HG03378 (cell line): ENCODE measurements around the gene MESD.

Experiments
- ATAC-seq: cut with Tn5 transposase; IDR thresholded peaks from one replicate; pipeline ENCODE4 v1.9.1; 2021; ENCODE audit warnings: mild to moderate bottlenecking, moderate library complexity; ENCODE audit not compliant: unreplicated experiment

Gene MESD

DNA sequence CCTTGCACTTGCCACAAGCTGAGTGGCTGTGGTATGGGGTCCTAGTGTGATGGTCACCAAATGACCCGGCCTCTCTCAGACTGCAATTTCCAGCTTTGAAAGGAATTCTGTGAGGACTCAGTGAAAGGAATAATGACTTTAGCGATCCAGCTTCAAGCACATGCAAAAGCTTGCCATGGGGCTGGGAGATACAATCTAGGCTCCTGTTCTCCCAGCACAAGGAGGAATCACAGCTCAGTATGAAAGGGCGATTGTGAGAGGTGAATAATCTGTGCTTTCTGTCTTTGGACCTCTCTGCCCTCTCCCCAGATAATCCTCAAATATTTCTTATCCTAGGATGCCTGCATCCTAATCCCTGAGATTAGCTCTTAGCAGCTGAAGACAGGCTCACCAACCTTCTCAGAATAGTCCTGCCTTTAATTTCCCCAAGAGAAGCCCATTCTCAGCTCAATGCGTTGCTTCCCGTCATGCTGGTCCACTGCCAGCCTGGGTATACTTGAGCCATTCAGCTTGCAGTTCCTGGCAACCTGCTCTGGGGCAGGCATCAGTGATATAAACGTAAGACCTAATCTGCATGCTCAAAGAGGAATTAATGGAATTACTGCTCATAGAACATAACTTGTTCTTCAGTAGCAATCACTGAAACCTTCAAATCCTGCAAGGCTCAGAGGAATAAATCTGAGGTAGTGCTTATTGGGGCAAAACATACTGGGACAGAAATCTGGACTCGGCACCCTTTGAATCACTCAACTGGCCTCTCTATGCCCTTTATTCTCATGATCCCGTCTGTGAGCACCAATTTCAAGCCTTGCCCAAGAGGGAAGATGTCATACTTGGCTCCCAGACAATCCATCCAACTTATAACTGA, 26.2 kb upstream of the MESD start:
- ATAC-seq: no peak

DNA sequence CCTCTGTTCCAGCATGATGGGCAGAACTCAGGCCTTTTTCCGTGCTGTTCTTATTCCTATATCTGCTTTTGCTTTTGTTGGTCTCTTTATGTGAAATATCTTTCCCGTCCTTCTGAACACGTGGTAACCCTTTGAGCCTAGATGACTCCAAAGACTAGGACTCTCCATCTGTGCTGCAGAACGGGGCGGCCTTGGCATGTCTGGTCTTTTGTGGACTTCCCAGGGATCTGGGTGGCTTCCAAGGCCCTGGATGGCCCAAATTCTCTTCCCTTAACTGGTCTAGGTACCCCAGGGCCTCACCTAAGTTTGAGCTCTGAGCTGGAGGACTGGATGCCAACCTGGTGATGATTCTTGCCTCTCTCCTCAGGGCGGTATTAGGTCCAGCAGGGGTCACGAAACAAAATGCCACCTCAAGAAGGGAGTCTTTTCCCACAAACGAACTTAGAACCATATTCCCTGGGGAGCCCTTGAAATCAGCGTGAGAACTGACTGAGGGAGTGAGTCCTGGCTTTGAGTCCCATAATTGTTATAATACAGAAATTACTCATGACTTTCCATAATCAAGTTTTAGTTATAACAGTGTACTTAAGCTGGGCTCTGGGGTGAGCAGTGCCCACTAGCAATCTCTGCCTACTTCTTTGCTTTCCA, 25.0 kb upstream of the MESD start:
- ATAC-seq: no peak

DNA sequence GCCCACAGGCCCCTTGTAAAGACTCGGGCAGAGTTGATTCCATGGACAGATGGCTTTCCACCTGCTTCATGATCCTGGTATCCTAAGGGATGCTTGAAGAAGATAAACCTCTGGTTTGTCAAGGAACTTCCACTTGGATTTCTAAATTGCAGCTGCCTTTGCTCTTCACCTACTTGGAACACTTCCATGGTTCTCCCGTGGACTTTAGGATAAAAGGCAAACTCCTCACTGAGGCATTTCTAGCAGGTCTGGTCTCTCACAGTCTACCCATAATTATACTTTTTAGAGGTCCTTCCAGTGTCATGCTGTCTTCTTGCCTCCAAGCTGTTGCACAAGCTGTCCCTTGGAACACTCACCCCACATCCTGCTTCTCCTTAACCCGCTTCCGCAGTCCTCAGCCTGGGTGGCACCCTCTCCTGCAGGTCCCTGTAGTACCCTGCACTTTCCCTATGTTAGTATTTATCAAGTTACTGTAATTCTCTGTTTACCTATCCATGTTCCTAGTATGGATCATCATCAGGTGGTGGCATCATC, 23.8 kb upstream of the MESD start:
- ATAC-seq: no peak

DNA sequence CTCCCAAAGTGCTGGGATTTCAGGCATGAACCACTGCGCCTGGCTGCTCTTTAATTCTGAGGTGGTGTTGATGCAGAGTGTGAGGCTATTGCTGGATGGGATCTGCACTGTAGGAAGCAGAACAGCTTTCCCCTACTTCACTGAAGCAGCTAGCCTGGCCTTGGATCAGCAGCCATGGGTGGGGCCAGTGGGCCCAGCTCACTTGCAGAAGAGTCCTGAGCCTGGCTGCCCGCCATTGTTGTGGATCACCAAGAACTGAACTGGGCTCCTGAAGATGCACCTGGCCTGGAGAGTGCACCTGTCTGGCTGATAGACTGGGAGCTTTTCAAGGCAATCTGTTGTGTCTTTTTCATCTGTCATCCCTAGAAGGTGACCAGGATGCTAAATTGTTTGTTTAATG, 23.0 kb upstream of the MESD start:
- no peak for ATAC-seq

DNA sequence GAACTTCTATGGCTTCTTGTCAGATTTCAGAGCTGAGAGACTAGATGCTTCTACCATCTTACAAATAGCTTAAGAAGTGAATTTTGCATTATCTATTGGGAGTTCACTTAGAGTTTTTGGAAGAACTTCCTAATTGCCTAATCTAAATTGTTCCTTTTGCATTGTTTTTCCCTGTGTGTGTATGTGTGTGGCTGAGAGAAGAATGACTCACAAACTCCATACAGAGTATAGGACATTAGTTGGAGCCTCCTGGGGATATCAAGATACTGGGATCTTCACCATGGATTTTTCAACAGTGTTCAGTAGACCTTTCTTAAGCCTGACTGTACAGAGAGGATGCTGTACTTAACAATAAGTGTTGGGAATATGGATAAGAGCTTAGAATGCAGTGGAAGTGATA, 22.0 kb upstream of the MESD start:
- ATAC-seq: no peak

DNA sequence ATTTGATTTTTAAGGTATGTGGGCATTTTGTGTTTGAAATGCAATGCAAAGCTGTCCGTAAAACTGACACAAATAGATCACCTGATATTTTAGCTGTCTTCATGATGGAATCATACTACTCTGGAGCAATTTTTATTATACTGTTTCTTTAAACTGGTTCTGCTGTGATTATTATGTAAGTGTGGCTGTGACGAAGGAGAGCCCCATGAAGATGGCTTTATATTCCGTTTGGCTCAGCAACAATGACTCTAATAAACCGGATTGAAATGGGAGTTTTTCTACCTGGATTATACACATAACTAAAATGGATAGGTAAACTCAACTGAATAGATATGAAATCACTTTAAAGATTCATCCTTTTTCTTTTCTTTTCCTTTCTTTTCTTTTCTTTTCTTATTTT, 20.5 kb upstream of the MESD start:
- no peak for ATAC-seq

DNA sequence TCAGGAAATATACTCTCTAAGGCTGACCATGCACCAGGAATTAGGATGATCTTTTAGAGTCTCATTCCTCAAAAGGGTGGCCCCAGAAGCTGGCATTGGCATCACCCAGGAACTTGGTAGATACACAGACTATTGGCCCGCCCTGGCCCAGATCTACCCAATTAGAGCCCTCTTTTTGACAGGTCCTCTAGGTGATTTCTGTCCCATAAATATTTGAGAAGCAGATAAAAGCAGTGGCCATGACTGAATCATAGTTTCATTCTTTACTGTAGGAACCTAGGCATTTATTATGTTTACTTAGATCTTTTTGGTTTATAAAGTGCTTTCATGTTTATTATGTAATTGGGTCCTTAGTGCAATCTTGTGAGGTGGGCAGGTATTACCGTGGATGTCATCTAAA, 18.7 kb upstream of the MESD start:
- ATAC-seq: no peak

DNA sequence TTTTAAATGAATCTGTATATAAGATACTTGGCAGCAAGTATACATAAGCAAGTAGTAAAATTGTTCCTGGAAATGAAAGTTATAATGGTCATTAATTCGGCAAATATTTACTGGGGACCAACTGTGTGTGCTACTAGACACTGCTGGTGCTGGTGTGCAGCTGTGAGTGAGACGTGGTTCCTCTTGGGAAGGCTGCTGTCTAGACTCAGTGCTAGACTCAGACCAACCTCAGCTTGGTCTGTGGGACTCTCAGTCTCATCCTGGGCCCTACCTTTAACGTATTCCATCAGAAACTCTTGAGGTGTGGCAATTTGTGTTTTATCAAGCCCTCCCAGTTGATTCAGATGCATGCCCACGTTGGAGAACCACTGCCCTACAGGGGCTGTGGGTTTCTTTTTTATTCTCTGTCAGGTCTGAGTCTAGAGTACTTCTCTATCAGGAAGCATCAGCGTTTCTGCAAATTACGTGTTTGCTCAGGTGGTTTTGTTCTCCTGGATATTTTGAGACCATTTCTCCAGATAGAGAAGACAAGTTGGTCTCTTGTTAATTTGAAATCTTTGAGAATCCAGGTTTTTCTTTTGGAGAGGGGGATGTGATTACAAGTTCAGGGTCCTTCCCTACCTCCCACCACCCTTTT, 17.9 kb upstream of the MESD start:
- no peak for ATAC-seq

DNA sequence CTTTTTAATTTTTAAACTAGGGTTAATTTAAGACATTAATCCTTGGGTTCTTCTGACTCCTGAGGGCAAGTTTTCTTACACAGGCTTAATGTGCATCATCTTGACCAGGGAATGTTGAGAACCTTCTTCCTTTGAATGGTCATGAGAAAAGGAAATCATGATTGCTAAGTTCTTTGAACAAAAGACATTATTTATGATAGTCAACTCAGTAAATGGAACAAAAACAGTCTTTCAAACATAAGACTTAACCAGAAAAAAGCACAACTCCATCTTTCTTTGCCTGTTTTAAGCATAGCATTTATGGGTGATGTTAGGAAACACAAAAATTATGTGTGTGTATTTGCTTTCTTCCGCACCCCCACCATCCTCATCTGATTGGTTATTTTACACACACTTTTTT, 16.5 kb upstream of the MESD start:
- ATAC-seq: no peak

DNA sequence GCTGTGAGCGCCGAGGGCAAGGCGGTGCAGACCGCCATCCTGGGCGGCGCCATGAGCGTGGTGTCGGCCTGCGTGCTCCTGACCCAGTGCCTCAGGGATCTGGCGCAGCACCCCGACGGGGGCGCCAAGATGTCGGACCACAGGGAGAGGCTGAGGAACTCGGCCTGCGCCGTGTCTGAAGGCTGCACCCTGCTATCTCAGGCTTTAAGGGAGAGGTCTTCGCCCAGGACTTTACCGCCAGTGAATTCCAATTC, 13.4 kb upstream of the MESD start:
- no peak for ATAC-seq

DNA sequence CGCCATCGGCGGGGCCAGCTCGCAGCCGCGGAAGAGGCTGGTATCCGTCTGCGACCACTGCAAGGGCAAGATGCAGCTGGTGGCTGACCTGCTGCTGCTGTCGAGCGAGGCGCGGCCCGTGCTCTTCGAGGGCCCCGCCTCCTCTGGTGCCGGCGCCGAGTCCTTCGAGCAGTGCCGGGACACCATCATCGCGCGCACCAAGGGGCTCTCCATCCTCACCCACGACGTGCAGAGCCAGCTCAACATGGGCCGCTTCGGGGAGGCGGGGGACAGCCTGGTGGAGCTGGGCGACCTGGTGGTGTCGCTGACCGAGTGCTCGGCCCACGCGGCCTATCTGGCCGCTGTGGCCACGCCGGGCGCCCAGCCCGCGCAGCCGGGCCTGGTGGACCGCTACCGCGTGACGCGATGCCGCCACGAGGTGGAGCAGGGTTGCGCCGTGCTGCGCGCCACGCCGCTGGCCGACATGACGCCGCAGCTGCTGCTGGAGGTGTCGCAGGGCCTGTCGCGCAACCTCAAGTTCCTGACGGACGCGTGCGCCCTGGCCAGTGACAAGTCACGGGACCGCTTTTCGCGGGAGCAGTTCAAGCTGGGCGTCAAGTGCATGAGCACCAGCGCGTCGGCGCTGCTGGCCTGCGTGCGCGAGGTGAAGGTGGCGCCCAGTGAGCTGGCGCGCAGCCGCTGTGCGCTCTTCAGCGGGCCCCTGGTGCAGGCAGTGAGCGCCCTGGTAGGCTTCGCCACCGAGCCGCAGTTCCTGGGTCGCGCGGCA, 12.9 kb upstream of the MESD start:
- ATAC-seq: no peak

DNA sequence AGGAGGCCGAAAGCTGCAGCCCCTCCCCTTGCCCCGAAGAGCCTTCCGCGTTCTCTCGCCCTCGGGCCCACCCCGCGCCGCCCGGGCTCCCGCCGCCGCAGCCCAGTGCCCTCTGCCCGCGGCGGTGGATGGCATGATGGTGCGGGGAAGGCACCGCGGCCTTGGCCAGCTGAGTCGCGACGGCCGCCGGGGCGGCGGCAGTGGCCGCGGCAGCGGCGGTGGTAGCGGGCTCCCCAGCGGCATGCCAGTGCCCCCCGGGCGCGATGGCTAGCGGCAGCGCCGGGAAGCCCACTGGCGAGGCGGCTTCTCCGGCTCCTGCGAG, 12.4 kb upstream of the MESD start:
- ATAC-seq: no peak

DNA sequence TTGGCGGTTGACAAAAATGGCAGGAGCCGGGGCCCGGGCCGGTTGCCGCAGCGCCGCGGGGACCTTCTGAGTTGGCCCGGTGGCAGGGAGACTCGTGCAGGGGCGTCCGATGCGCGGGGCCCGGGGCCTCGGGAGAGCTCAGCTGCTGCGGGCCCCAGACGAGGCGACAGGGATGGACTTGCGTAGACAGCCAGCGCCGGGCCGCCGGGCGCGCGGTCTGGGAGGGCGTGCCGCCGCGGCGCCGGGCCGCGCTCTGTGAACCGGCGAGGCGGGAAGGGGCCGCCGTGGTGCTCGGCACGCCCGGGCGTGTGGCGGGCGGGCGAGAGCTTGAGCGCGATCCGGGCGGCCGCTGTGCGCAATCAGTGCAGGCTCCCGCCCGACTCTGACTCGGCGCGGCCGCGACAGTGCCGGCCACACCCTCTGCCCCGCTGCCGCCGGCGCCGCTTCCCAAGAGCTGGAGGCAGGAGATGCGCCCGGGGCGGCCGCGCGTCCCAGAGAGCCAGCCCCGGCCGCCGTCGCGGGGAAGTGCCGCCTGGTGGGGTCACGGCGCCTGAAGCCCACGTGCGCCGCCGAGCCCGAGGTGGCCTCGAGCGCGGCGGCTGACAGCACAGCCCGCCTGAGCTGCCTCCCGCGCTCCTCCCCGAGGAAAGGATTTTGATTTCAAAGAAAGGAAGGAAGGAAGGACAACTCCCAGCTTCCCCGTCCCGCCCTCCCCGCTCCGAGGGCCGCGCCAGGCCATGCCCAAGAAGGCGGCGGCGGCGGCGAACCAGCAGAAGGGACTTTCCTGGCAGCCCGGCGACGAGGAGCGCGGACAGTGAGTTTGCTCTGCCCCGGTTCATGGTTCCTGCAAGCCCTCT, 11.8 kb upstream of the MESD start:
- peak; percentile 26 for ATAC-seq

DNA sequence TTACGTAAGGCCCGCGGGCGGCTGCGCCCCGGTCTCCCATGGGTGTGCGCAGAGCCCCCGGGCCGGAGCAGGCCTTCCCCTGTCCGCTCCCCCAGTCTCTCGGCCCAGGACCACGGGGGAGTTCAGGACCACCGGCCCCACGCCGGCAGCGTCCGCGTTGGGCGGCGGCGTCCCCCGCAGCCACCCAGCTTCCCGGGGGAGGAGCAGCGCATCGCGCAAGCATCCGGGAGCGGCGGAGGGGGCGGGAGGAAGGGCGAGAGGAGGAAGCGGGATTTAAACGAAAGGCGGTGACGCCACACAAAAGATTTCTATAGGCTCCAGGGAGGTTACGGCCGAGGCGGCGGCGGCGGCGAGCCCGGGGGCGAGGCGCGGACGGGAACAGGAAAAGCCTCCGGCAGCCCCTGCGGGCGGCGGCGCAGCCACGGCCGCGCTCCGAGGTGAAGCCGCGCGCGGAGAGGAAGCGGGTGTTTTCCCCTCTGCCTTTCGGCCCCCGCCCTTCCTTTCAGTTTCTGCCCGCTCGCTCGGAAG, 11.1 kb upstream of the MESD start, which contains the start of gene TLNRD1:
TSS of gene TLNRD1 (plus strand) at position 300 of the 528 bp plus-strand sequence. CDS start 1,349 bp downstream, outside the sequence.
- peak; percentile 48 for ATAC-seq

DNA sequence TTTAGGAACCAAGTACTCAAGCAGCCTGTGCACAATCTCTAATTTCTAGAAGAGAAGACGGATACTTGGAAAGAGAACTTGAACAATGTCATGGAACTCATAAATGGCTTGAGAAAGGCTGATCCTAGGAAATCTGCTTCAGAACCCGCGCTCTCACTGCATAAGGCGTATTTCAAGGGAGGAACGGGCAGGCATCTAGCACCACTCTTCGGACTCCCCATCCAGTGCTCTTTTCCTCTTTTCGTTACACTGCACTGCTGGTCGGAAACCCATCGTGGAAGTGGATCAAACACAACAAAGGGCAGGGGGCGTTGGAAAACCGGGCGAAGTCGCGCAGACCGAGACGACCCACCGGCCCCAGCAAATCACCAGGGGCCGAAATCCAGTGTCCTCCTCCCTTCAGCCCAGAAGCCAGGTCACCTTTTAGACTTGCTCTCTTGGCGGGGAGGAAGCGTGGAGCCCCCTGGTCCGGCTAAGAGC, 10.6 kb upstream of the MESD start:
- no peak for ATAC-seq

DNA sequence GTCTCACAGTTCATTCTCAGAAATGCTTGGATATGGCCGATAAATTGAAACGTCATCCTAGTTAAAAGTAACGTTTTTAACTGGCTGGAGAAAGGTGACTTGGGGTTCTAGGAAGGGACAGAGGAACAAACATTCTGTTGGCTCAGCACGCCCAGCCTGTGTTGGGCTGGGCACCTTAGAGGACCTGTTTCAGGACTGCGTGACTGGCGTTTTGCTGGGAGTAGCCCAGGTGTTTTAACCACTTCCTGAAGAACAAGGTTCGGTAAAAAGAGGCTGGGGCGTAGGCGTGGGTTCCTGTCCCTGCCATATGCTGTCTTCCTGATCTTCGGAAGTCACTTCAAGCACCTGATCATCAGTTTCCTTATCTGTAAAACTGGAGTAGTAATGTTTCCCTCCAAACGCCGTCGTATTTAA, 10.0 kb upstream of the MESD start:
- ATAC-seq: peak; percentile 37

DNA sequence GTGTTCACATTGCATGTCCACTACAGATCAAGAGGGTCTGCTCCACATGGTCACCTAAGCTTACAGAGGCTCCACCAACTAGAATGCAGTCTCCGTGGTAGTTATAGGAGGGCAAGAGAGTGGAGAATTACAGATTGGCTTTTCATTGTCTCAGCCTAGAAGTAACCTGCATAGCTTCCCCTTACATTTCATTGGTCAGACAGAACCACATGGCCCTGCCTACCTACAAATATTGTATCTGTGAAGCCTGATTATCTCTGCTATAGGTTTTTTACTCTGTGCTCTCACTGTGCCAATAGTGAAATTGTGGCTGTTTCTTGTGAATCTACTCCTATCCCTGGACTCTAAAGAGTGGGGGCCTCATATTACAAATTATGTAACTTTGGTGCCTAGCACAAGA, 8.6 kb upstream of the MESD start:
- ATAC-seq: no peak

DNA sequence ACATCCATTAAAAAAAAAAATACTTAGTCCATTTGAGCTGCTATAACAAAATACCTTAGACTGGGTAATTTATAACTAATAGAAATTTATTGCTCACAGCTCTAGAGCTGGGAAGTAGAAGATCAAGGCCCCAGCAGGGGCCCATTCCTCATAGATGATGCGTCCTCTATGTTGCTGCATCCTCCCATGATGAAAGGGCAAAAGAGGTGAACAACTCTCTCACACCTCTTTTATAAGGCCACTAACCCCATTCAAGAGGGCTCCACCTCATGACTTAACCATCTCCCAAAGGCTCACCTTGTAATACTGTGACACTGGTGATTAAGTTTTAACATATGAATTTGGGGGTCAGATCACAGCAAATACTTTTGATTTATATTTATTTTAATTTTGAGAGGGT, 8.1 kb upstream of the MESD start:
- no peak for ATAC-seq

DNA sequence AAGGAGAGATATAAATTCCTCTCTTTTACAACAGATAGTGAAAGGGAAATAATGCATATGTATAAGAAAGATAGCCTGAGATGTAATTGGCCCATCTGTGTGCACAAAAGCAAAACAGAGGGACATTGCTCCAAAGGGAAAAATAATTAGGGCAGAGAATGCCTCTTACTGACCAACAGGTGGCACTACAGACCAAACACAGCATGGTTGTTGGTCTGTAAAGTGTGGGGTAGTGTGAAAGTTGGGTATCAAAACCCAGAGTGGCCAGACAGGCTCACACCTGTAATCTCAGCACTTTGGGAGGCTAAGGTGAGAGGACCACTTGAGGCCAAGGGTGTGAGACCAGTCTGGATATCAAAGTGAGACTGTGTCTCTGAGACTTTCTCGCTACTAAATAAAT, 6.6 kb upstream of the MESD start:
- no peak for ATAC-seq

DNA sequence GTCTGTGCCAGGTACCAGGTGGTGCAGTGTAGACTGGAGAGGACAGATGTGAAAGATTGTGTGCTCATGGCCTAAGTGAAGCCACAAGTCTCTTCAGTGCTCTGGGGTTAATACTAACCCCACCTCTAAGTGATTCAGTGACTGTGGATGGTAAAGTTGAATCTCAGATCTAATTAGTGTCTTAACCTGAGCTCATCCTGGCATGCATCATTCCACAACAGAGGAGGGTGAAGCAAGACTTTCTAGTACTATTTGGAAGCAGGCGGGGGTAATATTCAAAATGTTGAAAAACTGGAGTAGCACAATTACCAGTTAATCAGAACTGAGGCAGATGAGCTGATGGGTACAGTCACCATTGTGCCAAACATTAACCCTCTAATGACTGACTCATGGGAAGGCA, 2.8 kb upstream of the MESD start:
- ATAC-seq: no peak
